ENCODE results near the gene GSTT4. TPM values are rescaled to one million over a fixed set of nuclear protein-coding genes. Genes with fewer than 3 reads are reported as not detected.

GSTT4 gene
- total RNA-seq = not detected

GRCh38 chr22:24005201-24005600, at the start of gene GSTT4:
Gene GSTT4 (minus strand): TSS chr22:24005453. CDS start chr22:24005356, 97 bp downstream.
- H3K27ac ChIP-seq = no peak within 1 kb of the TSS
- H3K27me3 ChIP-seq = no peaks in the 10 kb centered on the region
- no peak for TF ChIP-seq CTCF (IDR thresholded peaks at IDR 0.05)
- TF ChIP-seq EP300 (IDR thresholded peaks at IDR 0.05; ENCODE audit: low read depth) = no peak
- TF ChIP-seq POLR2A (IDR thresholded peaks at IDR 0.05) = no peak
- no peak for TF ChIP-seq POLR2AphosphoS5 (IDR thresholded peaks at IDR 0.05)
- H3K4me3 ChIP-seq = no peak within 1 kb of the TSS
- no peaks in the 10 kb centered on the region for H3K4me1 ChIP-seq
- in situ Hi-C loops (cut with MboI; ENCODE audit: low pct_ligation_motif_present in 1 of 4, low pct_unique_long_range_greater_than_20kb in 1 of 4, low sequenced_read_pairs in 3 of 4) = no loop called here
- H3K9me3 ChIP-seq = no peaks in the 10 kb centered on the region
- 40 to 82% methylated on average over 1 to 6 of the region's 6 CpGs for WGBS, 2 donors (ENCODE audit: low coverage in 1 of 2)
- no peak for DNase-seq
- no peaks in the 10 kb centered on the region for H3K36me3 ChIP-seq
- intact Hi-C loops (cut with DNase I; ENCODE audit: low total_unique reads) = no loop called here

- in situ Hi-C loops (cut with MboI; ENCODE audit: low pct_ligation_motif_present in 1 of 4, low pct_unique_long_range_greater_than_20kb in 1 of 4, low sequenced_read_pairs in 3 of 4) = no loop called here
Measured at GRCh38 chr22:24054356-24054755, 49.1 kb upstream of the GSTT4 start.

GRCh38 chr22:24053481-24054226, 48.4 kb upstream of the GSTT4 start:
- no peak overlapping the region for H3K4me3 ChIP-seq
- no peaks in the 10 kb centered on the region for H3K9me3 ChIP-seq
- intact Hi-C loops (cut with DNase I; ENCODE audit: low total_unique reads) (no loop called here), in situ Hi-C loops (cut with MboI; ENCODE audit: low pct_ligation_motif_present in 1 of 4, low pct_unique_long_range_greater_than_20kb in 1 of 4, low sequenced_read_pairs in 3 of 4) (no loop called here)
- H3K36me3 ChIP-seq = peaks cover 0 to 50% (median 10%) of the 10 kb centered on the region in 4 donors
- H3K4me1 ChIP-seq = no peaks in the 10 kb centered on the region
- no peak for DNase-seq
- WGBS, 2 donors (ENCODE audit: low coverage in 1 of 2) = 92 to 100% methylated on average over 1 to 10 of the region's 10 CpGs
- H3K27me3 ChIP-seq = no peaks in the 10 kb centered on the region
- no peak overlapping the region for H3K27ac ChIP-seq
- TF ChIP-seq POLR2A (IDR thresholded peaks at IDR 0.05) = no peak
- no peak for TF ChIP-seq EP300 (IDR thresholded peaks at IDR 0.05; ENCODE audit: low read depth)
- TF ChIP-seq POLR2AphosphoS5 (IDR thresholded peaks at IDR 0.05) = no peak
- TF ChIP-seq CTCF (IDR thresholded peaks at IDR 0.05) = no peak

More at GRCh38 chr22:24054356-24054755, 49.1 kb upstream of the GSTT4 start:
- H3K27me3 ChIP-seq = no peaks in the 10 kb centered on the region
- no peak overlapping the region for H3K27ac ChIP-seq
- no peaks in the 10 kb centered on the region for H3K4me1 ChIP-seq
- WGBS, 2 donors (ENCODE audit: low coverage in 1 of 2) = 93% methylated on average over 3 of the region's 3 CpGs; no CpG with 5 or more reads in 1 of the 2 donors
- H3K4me3 ChIP-seq = no peak overlapping the region
- no peaks in the 10 kb centered on the region for H3K9me3 ChIP-seq
- DNase-seq = no peak
- H3K36me3 ChIP-seq = peaks cover 0 to 44% (median 13%) of the 10 kb centered on the region in 4 donors
- no peak for TF ChIP-seq POLR2AphosphoS5 (IDR thresholded peaks at IDR 0.05)
- TF ChIP-seq POLR2A (IDR thresholded peaks at IDR 0.05) = no peak
- TF ChIP-seq EP300 (IDR thresholded peaks at IDR 0.05; ENCODE audit: low read depth) = no peak
- no peak for TF ChIP-seq CTCF (IDR thresholded peaks at IDR 0.05)
- intact Hi-C loops (cut with DNase I; ENCODE audit: low total_unique reads) = no loop called here

GRCh38 chr22:24051568-24051967, 46.3 kb upstream of the GSTT4 start:
- WGBS, 2 donors (ENCODE audit: low coverage in 1 of 2) = 69 to 84% methylated on average over 3 to 4 of the region's 4 CpGs
- peaks cover 0 to 40% (median 12%) of the 10 kb centered on the region in 4 donors for H3K36me3 ChIP-seq

More at GRCh38 chr22:24051568-24051967, 46.3 kb upstream of the GSTT4 start:
- intact Hi-C loops (cut with DNase I; ENCODE audit: low total_unique reads) (no loop called here), in situ Hi-C loops (cut with MboI; ENCODE audit: low pct_ligation_motif_present in 1 of 4, low pct_unique_long_range_greater_than_20kb in 1 of 4, low sequenced_read_pairs in 3 of 4) (no loop called here)
- DNase-seq = no peak
- Histone ChIP-seq H3K4me1 (no peaks in the 10 kb centered on the region), H3K27ac (no peak overlapping the region), H3K27me3 (no peaks in the 10 kb centered on the region), H3K4me3 (no peak overlapping the region), H3K9me3 (no peaks in the 10 kb centered on the region)
- TF ChIP-seq EP300 (IDR thresholded peaks at IDR 0.05; ENCODE audit: low read depth) (no peak), POLR2A (IDR thresholded peaks at IDR 0.05) (no peak), POLR2AphosphoS5 (IDR thresholded peaks at IDR 0.05) (no peak), CTCF (IDR thresholded peaks at IDR 0.05) (no peak)

Data from transverse colon (tissue), 4 donors.